Measurements from ENCODE around the gene GTPBP4. TPM values are rescaled to one million over a fixed set of nuclear protein-coding genes. Genes with fewer than 3 reads are reported as not detected.
A peak's percentile ranks its signal among the peaks of the same experiment; 100 is the strongest.
"Not testable (repeated sequence)": the region's sequence is repeated elsewhere in the genome, so short reads cannot be mapped to it uniquely, and the experiment has no call there.

GTPBP4 gene
- total RNA-seq, 1 experiment from 2014 or later, result 87.0 TPM

DNA sequence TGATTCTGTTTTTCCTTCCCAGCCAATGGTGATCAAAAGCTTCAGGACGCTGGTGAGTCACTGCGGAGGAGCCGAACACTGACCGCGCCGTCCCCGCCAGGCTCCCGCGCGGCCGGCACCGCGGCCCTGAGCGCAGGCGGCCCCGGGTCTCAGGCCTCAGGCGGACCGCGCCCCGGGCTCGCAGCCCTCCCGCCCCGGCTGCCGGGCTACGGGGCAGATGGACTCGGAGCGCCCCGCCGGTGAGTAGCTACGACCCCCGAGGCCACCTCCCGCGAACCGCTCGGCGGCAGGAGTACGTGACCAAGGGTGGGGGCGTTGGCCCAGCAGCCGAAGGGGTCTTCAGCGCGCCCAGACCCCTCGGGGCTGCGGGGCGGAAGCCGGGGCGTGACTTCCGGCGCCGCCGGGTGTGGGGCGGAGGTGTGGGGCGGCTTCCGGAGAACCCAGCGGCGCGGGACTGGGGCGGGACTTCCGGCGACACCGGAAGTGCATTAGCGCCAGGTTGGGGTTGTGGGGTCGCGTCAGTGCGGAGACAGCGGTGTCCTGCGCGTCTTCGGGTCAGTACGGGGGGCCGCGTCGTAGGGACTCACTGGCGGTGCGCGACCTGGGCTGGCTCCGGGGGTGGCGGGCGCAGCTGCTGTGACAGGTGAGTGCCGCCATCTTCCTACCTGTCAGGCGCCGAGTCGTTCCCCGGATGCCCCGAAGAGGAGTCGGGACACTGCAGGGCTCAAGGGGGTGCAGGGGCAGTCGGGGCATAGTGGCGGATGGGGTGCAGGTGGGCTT lies 68.3 kb downstream of the GTPBP4 start, which contains the start of gene WDR37:
TSS of gene WDR37 (plus strand) at position 60 of the 780 bp plus-strand sequence. CDS start 15,771 bp downstream, outside the sequence.
- DNase-seq (ENCODE audit: low read depth), result peak; percentile 76

- DNase-seq (ENCODE audit: low read depth), result peak; percentile 12
Observed at GRCh38 chr10:1057106-1057657, 68.9 kb downstream of the GTPBP4 start.

DNA sequence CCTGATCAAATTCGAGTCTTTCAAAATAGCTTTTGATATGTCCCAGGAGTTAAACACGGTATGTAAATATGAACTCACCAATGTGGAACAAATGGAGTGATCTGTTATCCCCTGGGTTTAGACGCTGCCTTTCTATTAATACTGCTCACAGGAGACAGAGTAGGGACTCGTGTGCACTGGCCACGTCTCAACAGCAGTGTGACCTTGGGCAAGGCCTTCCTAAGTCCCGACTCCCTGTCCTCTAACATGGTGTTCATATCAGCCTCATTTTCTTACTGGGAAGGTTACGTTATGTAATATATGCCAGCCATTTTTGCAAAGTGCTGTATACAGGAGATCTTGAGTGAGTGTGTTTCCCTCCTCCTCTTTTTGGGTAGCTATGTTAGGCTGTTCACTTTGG lies 69.8 kb downstream of the GTPBP4 start:
- no peak for DNase-seq (ENCODE audit: low read depth)

DNA sequence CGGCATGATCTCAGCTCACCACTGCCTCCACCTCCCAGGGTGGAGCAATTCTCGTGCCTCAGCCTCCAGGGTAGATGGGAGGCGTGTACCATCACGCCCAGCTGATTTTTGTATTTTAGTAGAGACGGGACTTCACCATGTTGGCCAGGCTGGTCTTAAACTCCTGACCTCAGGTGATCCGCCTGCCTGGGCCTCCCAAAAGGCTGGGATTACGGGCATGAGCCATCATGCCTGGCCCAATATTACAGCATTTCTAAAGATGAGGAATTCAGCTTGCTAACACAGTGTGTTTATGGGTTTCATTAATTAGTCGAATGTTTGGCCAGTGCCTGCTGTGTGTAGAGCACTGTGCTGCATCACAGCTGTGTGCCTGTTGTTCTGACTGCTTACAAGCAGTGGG lies 71.7 kb downstream of the GTPBP4 start:
- DNase-seq (ENCODE audit: low read depth), result no peak

DNA sequence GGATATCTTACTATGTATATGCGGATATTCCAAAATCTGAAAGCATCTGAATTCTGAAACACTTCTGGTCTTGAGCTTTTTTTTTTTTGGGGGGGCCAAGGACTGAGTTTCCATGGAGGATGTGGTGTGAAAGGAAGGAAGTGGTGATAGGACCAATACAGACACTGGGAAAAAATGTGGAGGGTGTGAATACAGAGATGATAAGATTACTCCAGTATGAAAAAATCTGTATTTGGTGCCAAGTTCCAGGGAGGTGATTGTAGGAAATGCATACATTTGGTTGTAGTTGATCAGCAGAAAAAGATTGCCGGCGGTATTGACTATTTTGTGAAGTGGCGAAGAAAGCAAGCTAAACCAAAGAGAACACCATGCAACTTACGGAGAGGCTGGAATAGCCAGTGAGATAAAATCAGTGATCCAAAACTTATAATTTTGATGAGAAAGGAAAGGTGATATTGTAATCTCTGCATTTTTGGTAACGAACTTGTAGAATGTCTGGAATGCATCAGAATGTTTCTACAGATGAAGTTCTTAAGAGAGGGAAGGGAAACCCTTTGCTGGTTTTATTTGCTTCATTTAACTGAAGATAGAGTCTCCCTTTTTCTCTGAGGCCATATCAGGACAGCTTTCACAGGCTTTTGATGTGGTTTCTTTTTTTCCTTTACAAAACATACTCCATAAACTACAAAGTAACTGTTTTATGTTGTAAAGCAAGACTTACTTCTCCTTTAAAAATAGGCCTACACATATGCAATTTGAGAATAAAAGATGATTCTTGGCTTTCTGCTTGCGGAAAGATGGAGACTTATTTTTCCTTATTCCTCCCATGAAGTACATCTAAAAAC lies 73.9 kb downstream of the GTPBP4 start:
- DNase-seq (ENCODE audit: low read depth), result peak; percentile 68

- DNase-seq (ENCODE audit: low read depth), result no peak
Observed at GRCh38 chr10:1063232-1063865, 75.1 kb downstream of the GTPBP4 start.

- DNase-seq (ENCODE audit: low read depth), result no peak
Observed at GRCh38 chr10:1064964-1065247, 76.7 kb downstream of the GTPBP4 start.

DNA sequence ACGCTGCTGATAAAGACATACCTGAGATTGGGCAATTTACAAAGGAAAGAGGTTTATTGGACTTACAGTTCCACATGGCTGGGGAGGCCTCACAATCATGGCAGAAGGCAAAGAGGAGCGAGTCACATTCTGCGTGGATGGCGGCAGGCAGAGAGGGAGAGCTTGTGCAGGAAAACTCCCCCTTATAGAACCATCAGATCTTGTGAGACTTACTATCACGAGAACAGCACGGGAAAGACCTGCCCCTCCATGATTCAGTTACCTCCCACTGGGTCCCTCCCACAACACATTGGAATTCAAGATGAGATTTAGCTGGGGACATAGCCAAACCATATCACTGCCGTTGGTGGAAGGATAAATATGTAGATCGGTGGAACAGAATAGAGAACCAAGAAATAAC lies 78.5 kb downstream of the GTPBP4 start:
- not testable (repeated sequence) for DNase-seq (ENCODE audit: low read depth)

DNA sequence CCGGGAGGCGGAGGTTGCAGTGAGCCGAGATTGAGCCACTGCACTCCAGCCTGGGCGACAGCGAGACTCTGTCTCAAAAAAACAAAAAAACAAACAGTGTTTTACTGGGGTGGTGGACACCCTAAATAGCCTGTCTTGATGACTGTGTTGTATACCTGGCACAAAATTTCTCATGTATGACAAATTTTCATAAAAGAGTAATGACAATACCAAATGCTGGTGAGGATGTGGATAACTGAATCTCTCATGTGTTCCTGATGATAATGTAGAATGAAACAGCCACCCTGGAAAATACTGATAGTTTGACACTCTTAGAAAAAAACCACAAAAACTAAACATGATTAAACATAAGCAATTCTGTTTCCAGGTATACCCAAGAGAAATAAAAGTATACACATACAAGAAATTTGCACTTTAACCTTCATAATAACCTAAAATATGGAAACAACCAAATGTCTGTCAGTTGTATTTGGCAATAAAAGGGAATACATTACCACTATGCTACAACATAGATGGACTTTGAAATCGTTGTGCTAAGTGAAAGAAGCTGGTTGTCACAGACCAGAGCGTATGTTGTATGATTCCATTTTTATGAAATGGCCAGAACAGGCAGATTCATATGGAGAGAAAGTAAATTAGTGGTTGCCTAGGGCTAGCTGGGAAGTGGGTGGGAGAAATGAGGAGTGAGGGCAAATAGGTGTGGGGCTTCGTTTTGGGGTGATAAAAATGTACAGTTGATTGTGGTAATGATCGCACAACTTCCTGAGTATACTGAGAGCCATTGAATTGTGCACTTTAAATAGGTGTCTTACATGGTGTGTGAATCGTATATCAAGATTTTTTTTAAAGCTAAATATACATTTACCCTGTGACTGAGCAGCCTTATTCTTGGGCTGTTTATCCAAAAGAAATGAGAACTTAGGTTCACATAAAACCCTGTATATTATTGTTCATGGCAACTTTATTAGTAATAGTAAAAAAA lies 80.4 kb downstream of the GTPBP4 start:
- DNase-seq (ENCODE audit: low read depth), result no peak

Other genes with a start within 250 kb of the GTPBP4 start
- 49.5 and 62.7 TPM in 2 replicates for gene LARP4B, start 56.7 kb upstream of the GTPBP4 start, total RNA-seq (2014; rRNA removed; shearing (Covaris generic))
- gene IDI2, start 37.4 kb downstream of the GTPBP4 start, total RNA-seq (2014; rRNA removed; shearing (Covaris generic)), result not detected in 2 replicates
- gene IDI1, start 60.7 kb downstream of the GTPBP4 start, total RNA-seq (2014; rRNA removed; shearing (Covaris generic)), result 113 and 125 TPM in 2 replicates
- gene WDR37, start 68.0 kb downstream of the GTPBP4 start, total RNA-seq (2014; rRNA removed; shearing (Covaris generic)), result 15.4 TPM in 2 replicates